COR-L47 (cell line): Measurements from ENCODE around the gene ID2.

ENCODE experiments used
- DNase-seq: peaks from one replicate; lab custom pipeline; 2025; lab: John Stamatoyannopoulos, UW

ID2 gene, protein sequence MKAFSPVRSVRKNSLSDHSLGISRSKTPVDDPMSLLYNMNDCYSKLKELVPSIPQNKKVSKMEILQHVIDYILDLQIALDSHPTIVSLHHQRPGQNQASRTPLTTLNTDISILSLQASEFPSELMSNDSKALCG

DNA sequence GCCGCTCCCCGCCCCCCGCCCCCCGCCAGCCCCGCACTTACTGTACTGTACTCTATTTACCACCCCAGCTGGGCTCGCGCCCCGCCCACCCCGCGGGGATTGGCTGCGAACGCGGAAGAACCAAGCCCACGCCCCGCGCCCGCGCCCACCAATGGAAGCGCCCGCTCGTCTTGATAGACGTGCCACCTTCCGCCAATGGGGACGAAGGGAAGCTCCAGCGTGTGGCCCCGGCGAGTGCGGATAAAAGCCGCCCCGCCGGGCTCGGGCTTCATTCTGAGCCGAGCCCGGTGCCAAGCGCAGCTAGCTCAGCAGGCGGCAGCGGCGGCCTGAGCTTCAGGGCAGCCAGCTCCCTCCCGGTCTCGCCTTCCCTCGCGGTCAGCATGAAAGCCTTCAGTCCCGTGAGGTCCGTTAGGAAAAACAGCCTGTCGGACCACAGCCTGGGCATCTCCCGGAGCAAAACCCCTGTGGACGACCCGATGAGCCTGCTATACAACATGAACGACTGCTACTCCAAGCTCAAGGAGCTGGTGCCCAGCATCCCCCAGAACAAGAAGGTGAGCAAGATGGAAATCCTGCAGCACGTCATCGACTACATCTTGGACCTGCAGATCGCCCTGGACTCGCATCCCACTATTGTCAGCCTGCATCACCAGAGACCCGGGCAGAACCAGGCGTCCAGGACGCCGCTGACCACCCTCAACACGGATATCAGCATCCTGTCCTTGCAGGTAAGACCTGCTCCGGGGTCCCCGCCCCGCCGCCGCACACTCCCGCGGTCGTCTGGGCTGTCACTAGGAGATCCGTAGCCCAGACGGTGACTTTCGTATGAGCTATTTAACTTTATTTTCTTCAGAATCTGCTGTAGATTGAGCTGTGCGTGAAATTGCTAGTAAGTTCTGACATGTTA, at the start of gene ID2:
ID2 (plus strand) TSS at position 271 of the 907 bp plus-strand sequence; CDS start at position 381, 110 bp downstream.
- peak; percentile 99 for DNase-seq

DNA sequence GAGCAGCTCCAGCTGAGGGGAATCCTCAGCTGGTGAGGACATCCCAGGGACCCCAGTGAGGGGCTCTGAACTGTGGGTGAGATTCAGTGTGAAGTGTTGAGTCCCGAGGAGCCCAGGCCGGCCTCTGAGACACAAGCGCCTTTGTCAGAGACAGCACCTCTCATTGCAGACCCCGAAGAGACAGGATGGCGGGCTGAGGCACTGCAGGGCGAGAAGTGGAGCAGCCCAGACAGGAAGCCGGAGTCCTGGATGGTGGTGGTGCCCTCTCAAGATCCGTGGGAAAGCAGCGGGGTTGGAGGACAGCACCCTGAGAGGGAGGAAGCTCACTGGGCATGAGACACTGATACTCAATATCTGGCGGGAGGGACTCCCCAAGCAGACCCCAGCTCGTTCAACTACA, 49.1 kb upstream of the ID2 start:
- no peak for DNase-seq

DNA sequence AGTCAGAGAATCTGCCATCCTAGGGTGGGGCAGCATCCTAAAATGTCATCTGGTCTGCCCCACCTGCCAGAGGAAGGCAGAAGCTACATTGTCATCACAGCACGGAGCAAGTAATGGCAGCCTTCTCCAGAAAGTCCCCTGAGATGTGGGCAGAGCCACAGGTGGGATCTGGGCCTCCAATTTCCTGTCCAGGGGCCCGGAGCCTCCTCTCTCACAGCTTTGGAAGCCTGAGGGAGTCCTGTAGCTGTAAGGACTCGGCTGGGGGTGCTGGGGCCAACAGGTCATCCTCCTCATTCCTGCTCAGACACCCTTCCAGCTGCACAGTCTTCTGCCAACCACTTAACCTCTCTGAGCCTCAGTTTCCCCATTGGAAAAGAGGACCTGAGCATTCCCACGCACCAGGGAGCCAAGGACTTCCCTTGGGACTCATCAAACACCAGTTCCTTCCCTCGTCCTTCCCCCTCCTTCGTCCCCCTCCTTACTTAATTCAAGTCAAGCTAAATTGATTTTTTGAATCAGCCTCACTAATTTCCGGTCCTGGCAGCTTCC, 48.6 kb upstream of the ID2 start:
- no peak for DNase-seq

DNA sequence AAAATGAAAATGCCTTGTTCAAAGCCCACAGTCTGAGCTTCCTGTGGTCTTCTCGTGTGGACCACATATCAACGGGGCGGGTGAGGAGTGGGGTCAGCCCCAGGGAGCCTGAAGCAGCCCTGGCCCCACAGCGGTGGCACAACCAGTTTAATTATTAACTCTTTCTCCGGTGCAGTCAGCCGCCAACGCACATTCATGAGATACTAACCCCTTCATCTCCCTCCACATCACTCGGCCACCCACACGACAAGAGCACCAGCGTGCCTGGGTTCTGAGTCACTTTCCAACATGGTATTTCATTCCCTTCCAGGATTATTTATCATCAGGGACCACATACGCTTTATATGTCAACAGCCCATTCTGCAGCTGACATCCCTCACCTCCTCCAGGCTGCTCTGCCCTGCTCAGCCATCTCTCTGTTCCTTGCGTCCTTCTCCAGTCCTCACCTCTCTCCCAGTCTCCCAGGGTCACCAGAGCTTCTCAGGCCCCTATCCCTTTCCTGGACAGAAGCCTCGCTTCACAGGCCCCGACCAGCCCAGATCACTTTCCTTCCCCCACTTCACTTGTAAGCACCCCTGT, 48.0 kb upstream of the ID2 start:
- DNase-seq, result no peak

DNA sequence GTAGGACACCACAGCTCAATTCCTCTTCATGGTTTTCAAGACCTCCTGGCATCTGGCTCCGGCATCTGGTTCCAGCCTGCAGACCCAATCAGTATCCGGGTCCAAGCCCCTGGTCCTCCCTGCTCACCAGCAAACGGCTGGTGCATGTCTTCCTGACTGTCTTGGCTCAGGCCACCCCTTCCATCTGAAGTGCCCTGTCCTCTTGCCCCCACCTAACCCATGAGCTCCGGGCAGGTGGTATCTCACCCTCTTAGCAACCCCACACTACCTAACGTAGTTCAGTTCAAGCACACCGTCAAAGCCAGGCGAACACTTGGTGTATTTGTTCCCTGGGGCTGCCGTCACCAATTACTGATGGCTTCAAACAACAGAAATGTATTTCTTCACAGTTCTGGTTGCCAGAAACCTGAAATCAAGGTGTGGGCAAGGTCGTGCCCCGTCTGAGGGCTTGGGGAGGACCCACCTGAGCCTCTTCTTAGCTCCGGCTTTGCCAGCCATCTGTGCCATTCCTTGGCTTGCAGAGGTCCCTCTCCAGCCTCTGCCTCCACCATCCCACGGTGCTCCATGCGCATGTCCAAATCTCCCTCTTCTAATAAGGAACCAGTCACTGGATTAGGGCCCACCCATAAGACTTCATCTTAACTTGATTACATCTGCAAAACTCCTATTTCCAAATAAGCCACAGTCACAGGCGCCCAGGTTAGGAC, 47.2 kb upstream of the ID2 start:
- DNase-seq, result no peak

DNA sequence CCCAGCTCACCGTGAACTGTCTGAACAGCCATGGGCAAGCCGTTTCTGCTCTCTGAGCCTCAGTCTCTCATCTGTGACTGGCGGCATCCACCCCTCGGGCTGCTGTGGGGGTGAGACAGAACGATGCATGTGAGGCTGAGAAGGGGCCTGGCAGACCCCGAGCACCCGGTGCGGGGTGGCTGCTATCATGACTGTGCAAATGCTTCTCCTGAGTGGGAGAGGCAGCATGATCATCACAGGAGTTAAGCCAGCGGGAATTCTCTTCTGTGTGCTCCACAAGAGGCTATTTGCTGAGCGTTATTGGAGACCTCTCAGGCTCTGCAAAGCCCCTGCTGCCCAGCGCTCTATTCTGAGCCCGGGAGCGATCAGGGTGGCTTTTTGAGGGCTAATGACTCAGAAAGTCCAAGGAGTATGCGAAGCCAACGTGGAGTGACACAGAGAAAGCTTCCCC, 45.8 kb upstream of the ID2 start:
- DNase-seq, result no peak

DNA sequence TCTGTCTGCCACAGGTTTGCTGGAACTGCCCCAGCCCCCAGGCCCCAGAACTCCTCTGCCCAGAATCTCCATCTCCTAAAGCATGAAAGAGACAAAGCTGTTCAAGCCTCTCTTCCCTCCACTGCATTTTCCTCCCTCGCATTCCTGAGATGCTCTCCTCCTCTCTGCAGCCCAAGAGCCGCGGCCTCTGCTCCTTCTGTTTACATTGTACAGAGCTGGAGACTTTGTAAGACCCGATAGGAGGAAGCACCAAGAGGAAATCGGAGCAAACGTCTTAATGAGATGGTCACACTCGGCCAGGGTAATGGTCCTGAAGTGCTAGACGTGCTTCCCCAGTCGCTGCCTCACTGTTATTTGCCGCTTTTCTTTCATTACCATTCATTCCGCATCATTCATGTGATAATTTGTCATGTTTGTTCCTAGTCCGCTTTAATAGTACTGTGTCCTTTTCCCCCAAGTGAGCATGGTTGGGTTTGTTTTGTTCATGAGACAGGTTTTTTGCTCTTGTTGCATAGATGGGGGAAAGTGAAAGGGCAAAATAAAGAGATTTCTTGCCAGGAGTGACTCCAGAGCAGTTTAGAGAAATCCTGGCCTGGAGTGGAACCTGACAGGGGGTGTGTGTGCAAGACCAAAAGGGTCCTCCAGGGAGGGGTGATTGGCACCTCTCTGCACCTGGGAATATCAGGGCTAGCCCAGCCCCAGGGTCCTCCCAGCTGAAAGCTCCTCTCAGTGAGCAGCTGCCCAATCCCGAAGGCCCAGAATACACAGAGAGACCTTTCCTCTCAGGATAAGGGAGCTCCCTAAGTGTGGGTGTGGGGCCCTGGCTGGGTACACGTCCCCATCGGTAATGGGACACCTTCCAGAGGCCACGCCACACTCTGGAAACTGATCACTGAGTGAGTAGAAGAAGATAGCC, 44.9 kb upstream of the ID2 start:
- DNase-seq, result no peak

DNA sequence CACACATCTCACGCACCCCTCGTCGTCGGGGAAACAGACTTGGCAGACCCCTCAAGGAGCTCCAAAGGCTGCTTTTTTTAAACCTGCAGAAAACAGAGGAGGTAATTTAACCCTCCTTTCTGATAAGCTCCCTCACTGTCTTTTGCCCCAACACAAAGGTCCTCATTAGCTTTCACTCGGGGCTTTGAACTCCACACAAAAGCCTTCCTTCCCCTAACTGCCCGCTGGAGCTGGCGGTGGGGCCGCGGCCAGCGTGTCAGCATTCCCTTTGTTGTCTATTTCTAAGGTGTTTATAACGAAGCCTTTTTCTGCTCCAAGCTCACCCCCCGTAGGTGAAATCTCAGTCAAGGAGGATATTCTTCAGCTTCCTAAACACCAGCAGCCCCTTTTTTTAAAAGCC, 43.5 kb upstream of the ID2 start:
- DNase-seq, result no peak

DNA sequence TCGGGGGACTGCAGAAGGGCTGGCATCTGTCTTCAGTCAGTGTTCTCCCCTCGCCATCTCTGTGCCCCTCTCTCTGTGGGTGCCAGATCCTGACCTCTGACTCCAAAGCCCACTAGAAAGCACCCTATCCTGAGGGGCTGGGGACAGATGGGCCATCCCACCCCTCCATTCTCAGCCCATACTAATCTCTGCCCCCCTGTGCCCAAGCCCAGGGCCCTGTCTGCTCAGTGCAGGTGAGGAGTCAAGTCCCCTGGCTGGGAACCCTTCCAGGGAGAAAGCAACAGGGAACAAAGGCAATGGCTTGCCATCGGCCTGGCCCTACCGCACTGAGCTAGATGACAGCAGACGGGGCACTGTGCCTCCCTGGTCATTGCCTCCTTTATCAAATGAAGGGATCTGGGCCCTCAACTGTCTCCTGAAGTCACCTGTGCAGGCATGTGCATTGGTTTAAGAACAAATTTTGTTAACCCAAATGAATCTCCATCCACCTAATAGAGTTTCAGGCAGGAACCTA, 42.7 kb upstream of the ID2 start:
- DNase-seq, result no peak

DNA sequence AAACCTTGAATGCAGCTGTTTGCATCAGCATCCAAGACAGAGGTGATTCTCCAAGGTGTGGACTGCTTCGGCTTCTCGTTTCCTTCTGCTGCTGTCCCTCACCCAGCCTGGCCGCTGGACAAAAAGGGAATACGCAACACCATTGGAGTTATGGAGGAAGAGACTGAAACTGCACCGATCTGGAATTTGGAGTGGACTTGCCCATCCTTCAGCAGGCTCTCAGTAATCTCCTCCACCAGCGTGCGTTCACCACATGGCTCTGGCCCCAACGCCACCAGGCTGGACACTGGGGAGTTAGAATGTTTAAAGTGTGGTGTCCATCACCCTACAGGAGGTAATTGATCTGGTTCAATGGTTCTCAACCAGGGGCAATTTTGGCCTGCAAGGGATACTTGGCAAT, 41.4 kb upstream of the ID2 start:
- no peak for DNase-seq

DNA sequence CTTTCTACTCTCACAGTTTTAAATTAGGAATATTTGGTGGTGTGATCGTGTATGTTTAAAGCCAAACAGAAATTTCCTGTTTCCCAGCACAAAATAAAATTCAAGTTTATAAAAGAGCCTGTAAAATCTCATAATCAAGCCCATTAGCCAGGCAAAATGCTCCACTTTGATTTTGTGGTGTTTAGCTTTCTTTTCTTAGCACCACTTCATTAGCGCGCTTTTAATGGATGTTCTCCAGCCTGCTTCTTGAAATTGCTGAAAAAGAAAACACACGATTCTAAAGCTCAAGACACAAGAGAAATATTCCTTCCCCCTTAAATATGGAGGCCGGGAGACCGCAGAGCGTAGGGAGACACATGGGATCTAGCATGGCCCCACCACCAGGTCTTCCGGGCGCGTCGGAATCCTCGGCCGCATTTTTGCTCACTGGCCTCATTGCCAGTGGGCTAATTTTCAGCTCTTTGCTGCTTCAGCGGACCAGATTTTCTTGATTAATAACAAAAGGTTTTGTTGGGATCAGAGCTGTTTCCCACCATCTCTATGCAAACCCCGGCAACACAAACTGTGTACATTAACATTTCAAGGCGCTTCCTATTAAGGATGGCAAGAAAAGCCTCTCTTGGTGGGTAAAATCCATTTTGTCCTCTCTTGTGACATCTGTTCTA, 40.4 kb upstream of the ID2 start:
- DNase-seq, result no peak

DNA sequence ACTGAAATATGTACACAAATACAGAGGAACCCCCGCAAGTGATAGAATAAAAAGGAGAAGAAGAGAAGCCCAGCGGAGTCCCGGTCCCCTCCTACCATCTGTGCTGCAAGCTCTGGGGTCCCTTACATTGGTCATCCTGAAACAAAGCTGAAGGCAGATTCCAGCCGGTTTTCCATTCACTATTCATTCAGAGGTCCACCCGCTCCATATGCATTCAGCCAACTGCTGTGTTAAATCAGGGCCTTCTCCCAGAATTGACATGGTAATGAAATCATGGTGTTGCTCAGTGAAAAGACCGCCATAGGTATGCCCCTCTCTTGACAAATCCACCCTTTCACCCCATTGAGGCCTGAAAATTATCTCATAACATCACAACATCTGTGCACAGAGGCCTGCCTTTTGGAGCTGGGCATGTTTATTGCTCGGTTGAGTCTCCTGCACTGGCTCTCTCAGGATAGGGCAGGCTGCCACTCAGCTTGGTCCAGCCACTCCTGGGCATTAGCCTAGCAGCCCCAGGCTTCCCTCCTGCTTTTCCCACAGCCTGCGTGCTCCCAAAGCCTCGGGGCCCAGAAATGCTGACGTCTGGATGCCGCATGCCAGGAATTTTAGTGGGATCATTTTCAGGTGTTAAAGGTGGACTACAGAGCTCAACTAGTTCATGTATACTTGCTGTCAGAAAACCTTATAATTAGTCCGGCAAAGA, 39.3 kb upstream of the ID2 start:
- no peak for DNase-seq

DNA sequence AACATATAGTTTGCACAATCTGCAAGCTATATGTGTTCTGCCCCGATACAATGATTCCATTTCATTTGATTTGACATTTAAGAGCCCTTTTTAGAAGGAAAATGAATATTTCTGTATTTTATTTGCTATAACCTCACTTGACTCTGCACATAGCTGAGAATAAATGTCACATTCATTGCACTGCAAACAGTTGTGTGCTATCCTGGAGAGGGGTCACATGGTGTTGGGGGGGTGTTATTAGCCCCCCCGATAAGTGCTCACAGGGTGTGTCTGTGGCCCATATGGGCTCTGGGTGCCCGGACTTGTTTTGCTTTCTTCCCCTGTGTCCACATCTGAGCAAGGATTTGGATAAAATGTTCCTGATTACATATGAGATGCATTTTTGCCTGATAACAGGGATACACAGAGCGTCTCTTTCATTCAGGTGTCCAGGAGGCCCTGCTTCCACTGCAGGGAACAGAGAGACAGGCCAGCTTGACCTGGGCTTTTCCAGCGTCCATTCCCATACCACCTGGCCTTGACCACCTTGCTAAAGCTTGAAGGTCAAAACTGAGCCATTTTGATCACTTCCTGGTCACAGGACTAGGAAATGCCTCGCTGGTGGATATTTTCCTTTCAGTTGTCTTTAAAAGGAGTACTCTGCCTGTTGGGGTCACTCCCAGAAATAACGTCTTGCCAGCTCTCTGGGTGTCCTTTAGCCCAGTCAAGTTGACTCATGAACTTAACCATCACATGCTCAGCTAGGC, 38.4 kb upstream of the ID2 start:
- no peak for DNase-seq

DNA sequence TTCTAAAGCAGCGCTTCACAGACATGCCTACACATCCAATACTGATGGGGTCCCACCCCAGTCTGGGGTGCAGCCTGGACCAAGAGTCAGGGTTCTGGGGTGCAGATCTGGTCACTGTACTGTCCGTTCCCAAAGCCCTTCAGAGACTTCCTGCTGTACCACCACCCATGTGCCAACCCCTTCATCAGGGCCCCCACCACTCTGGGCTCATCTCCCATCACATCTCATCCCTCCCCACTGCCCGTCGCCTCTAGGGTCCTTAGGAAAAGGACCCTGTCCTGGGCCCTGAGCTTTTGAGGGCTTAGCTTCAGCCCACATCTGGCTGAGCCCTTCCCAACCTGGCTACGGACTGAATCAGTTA, 37.9 kb upstream of the ID2 start:
- no peak for DNase-seq

DNA sequence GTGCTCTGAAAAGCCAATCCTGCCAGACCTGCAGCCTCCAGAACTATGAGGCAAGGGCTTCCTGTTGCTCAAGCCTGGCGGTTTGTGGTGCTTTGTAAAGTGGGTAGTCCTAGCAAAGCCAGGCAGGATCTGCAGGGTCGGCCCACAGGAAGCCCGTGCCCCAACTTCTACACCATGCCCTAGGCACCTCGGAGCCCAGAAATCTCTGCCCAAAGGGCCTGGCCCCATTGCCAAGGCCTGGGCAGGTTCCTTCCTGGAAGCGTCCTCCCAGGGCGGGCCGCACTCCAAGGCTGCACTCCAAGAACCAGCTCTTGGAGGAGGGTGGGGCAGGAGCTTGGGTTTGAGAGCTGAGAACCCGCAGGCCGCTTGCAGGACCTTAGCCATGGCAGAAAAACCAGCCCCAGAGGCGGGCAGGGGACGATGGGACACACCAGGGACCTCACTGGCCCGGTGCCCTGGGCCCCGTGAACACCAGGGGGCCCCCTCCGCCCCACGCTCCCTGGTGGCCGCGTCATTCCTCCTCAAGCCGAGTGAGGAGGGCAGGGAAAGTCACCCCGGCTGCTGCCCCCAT, 37.2 kb upstream of the ID2 start:
- DNase-seq, result no peak

DNA sequence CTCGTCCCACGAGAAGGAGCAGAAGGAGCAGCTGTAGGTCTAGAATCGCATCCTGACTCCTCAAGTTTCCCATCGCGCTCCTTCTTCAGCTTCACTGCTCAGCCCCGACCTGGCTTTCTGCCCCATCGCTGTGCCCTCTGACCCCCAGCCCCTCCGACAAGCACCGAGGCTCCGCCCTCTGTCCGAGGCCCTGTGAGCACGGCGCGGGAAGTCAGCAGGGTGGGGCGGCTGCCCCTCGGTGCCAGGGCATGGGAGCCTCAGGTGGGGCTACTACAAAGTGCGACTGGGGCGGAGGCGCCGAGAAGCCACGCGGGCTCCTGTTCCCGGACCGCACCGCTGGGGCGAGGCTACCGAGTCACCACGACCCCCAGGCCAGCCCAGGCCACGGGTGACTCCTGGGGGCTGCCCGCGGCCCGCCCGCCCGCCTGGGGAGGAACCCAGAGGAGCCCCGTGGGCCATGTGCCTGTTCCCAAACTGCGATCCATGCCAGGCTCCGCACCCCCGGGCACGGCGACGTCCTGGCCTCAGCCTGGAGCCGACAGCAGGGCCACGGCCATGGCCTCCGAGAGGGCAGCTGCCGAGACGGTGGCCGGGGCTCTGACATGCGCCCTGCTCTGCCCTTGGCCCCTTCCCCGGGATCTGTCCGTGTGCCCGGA, 36.6 kb upstream of the ID2 start:
- DNase-seq, result no peak

DNA sequence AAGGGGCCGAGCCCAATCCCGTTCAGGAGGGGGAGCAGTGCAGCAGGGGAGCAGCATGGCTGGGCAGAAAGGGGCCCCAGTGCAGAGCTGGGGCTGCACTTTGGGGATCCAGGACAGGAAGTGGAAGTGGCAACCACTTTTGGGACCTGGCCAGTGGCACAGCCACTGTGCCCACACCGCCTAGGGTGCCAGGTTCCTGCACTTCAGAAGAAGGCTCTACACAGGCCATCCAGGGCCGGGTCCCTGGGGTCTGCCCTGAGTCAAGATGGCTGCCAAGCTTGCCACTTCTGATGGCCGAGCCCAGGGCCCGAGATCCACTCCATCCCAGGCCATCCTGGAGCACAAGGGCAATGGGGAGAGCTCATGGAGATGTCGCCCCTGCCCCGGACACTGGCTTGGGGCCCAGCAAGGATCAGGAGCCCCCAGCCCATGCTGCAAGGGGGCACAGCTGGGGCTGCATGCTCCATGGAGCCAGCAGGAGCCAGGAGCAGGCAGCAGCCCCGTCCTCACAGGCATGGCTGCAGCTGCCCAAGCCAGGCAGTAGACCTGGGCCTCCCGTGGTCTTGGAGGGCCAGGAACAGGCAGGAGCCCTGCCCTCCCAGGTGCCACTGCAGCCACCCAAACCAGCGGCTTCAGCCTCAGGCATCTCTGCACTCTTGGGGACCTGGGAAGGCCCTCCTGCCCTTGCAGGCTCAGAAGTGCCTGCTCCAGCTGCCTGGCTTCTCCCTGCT, 35.0 kb upstream of the ID2 start:
- DNase-seq, result no peak

DNA sequence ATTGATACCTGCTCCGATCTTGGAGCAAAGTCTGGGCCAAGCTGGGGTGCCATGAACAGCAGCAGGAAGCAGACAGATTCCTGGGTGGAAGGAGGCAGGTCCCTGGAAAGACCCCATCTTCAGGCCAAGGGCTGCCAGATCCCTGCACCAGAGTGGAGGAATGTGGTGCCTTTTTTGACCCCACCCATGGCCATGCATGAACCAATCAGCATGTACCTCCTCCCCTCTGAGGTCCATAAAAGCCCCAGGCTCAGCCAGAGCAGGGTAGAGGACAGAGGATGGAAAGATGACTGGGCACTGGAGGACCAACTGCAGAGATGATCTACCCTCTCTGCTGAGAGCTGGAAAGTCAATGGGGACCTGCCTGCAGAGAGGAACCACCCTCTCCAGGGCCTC, 34.4 kb upstream of the ID2 start:
- no peak for DNase-seq
